Psoas muscle (tissue), 8 donors: ENCODE measurements around the gene GSTM5. TPM values are rescaled to one million over a fixed set of nuclear protein-coding genes. Genes with fewer than 3 reads are reported as not detected.

Source experiments
- ATAC-seq, 4 donors: fragments of 200-7000 bp; cut with Tn5 transposase; one replicate each; pipeline ENCODE4 v1.9.1; 2020; ENCODE audit warnings: moderate library complexity in 3 of 4, mild to moderate bottlenecking in 2 of 4
- DNase-seq, 2 donors: peaks; one replicate each; pipeline ENCODE4 v3.0.0-alpha.2; 2020
- H3K27ac ChIP-seq: fragments of 200-600 bp; one replicate; pipeline ENCODE4 v1.8.0; 2022
- H3K27me3 ChIP-seq, 3 donors: fragments of 200-600 bp in 1 of 3; one replicate each; pipeline versions ENCODE4 v1.6.1 to v1.8.0; 2013 to 2022; ENCODE audit warnings: low read length in 2 of 3, mild to moderate bottlenecking in 2 of 3, moderate library complexity in 1 of 3; ENCODE audit not compliant: insufficient read depth in 3 of 3
- H3K36me3 ChIP-seq, 2 donors: fragments of 200-600 bp in 1 of 2; one replicate each; pipeline versions ENCODE4 v1.6.1 to v1.8.0; 2013 to 2022; ENCODE audit warnings: low read depth in 1 of 2, mild to moderate bottlenecking in 1 of 2, moderate library complexity in 1 of 2; ENCODE audit not compliant: insufficient read depth in 1 of 2
- H3K4me1 ChIP-seq: fragments of 200-600 bp; one replicate; pipeline ENCODE4 v1.8.0; 2022
- H3K4me3 ChIP-seq: fragments of 200-600 bp; one replicate; pipeline ENCODE4 v1.8.0; 2022; ENCODE audit warnings: mild to moderate bottlenecking
- H3K9me3 ChIP-seq: fragments of 200-600 bp; one replicate; pipeline ENCODE4 v1.8.0; 2022
- WGBS, 3 donors: extraction: QIAGEN DNeasy Blood & Tissue Kit; methylation state at CpG; one replicate each; pipeline versions ENCODE4 v1.1.6 to v1.1.7; 2013; 5-methylcytosine and 5-hydroxymethylcytosine counted together
- intact Hi-C, 2 donors: fragments of 100-400 bp; cut with DNase I; formaldehyde crosslinking; loops; one replicate each; pipeline versions ENCODE4 v1.11.0 to v1.14.2; 2022
- polyA plus RNA-seq, 3 donors: library from polyadenylated mRNA; stranded (reverse); fragments of 200-250 nt; gene quantifications; one replicate each; pipeline ENCODE4 v1.2.3, GENCODE V29; 2013
- total RNA-seq, 4 donors: library from RNA; stranded (reverse); fragmentation: NEBNext Ultra II Directional in 2 of 4; extraction: Animal tissue kit (Norgen Biotek cat#: 25700) in 2 of 4; gene quantifications; one replicate each; pipeline versions ENCODE4 v1.2.1 to v1.2.4, GENCODE V29; 2021 to 2023
- TF ChIP-seq, protein P1 (sequence below): fragments of 200-600 bp; IDR thresholded peaks from one replicate; pipeline ENCODE4 v1.8.0; 2022; ENCODE audit warnings: antibody characterized with exemption
- donor health status: healthy with polysubstance abuse.
- donor health status: DM: no; HTN: no; CAD: no; lungs with moderate emphysema.
- donor health status: Bipolar disorder and iron deficiency.
- donor health status: healthy.
- donor health status: DM: yes; HTN: yes; CAD: no.
- donor health status: DM: no; HTN: no; CAD: no.
- donor health status: DM: no; HTN: no; CAD: no.
- donor health status: DM: yes; HTN: yes; CAD: no.

Gene GSTM5
- total and polyA plus RNA-seq, 7 donors: 0.53 to 5.0 (median 1.1) TPM

DNA sequence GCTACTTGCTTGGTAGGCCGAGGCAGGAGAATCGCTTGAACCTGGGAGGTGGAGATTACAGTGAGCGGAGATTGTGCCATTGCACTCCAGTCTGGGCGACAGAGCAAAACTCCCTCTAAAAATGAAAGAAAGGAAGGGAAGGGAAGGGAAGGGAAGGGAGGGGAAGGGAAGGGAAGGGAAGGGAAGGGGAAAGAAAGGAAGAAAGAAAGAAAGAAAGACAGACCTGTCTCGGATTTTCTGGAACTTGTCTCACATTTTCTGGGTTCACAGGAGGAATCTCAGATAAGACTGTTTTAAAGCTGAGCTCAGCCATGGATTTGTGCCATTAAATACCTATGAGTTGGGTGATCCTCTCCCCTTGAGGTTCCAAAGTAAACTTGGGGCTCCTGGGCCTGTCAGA lies 12.9 kb downstream of the GSTM5 start:
- no peaks in the 10 kb centered on the region for H3K36me3 ChIP-seq
- DNase-seq (no peak), ATAC-seq (no peak)
- TF ChIP-seq, protein P1, sequence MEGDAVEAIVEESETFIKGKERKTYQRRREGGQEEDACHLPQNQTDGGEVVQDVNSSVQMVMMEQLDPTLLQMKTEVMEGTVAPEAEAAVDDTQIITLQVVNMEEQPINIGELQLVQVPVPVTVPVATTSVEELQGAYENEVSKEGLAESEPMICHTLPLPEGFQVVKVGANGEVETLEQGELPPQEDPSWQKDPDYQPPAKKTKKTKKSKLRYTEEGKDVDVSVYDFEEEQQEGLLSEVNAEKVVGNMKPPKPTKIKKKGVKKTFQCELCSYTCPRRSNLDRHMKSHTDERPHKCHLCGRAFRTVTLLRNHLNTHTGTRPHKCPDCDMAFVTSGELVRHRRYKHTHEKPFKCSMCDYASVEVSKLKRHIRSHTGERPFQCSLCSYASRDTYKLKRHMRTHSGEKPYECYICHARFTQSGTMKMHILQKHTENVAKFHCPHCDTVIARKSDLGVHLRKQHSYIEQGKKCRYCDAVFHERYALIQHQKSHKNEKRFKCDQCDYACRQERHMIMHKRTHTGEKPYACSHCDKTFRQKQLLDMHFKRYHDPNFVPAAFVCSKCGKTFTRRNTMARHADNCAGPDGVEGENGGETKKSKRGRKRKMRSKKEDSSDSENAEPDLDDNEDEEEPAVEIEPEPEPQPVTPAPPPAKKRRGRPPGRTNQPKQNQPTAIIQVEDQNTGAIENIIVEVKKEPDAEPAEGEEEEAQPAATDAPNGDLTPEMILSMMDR: no peak
- no peak overlapping the region for H3K27ac ChIP-seq
- no peaks in the 10 kb centered on the region for H3K9me3 ChIP-seq
- H3K4me1 ChIP-seq: no peaks in the 10 kb centered on the region
- 71 to 97% (median 82%) methylated on average over 4 to 5 of the region's 5 CpGs for WGBS, 3 donors
- intact Hi-C loops: loop anchor here in 1 of 2 donors (5.0 kb wide), 1 partner anchor 47 kb away; no protein-coding TSS in a partner anchor
- no peak overlapping the region for H3K4me3 ChIP-seq
- no peaks in the 10 kb centered on the region for H3K27me3 ChIP-seq

DNA sequence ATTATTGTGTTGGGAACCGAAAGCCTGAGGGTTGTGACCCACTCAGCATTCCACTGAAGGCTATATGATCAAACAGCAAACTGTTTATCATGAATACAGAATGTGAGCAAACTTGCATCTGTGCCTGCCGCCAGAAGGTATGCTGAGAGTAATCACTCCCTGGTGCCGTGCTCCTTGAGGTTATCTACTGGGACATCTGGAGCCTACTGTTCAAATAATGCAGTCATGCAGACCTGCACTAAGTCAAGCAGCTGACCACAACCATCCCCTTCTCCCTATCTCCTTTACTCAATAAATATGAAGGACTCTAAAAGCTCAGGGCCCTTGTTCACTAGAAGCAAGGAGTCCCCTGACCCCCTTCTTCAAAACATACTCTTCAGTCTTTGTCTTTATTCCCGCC lies 13.5 kb downstream of the GSTM5 start:
- H3K36me3 ChIP-seq: no peaks in the 10 kb centered on the region
- DNase-seq (no peak), ATAC-seq (no peak)
- TF ChIP-seq, protein P1: no peak
- H3K4me1 ChIP-seq: no peaks in the 10 kb centered on the region
- 89 to 91% (median 90%) methylated on average over 4 of the region's 4 CpGs for WGBS, 3 donors
- no peak overlapping the region for H3K4me3 ChIP-seq
- intact Hi-C loops: no loop called here
- no peaks in the 10 kb centered on the region for H3K27me3 ChIP-seq
- no peaks in the 10 kb centered on the region for H3K9me3 ChIP-seq
- H3K27ac ChIP-seq: no peak overlapping the region

DNA sequence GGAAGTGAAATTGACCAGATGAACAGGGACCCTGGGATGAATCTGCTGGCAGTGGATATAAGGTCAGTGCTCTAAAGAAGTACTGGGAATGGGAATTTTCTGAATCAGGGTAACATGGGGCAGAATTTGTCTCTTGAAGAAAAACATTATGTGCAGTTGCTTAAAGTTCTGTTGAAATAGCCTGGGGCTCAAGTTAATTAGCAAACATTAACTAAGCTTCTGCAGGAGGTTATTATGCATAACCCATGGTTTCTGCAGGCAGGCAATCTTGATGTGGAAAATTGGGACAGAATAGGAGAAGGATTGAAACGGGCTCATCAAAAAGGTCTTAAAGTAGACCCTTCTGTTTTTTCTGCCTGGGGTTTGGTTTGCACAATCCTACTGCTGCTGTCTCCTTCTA lies 14.0 kb downstream of the GSTM5 start:
- Histone ChIP-seq H3K36me3 (no peaks in the 10 kb centered on the region), H3K9me3 (no peaks in the 10 kb centered on the region), H3K4me1 (no peaks in the 10 kb centered on the region), H3K4me3 (no peak overlapping the region), H3K27ac (no peak overlapping the region), H3K27me3 (no peaks in the 10 kb centered on the region)
- ATAC-seq (no peak), DNase-seq (no peak)
- TF ChIP-seq, protein P1: no peak
- 69 to 91% (median 76%) methylated on average over 1 of the region's 1 CpG for WGBS, 3 donors
- intact Hi-C loops: no loop called here

DNA sequence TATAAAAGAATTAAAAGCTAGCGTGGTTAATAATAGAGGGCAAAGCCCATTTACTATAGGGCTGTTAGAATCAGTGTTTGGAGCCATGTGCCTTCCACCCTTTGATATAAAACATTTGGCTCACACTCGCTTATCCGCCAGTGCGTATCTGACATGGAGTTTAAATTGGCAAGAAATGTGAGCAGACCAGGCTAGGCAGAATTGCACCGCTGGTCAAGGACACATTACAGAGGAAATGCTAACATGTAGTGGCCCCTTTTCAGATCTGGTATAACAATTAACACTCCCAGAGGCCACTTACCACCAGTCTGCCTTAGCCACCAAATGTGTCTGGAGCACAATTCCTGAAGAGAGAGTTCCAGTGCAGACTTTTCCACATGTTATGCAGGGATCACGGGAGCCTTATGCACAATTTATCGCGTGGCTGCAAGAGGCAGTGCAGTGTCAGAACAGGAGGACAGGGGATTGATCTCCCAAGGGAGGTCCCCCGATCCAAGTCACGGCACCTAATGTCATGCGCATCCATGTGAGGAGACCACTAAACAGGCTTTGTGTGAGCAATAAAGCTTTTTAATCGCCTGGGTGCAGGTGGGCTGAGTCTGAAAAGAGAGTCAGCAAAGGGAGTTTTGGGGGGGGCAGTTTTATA lies 14.8 kb downstream of the GSTM5 start:
- intact Hi-C loops: no loop called here
- Histone ChIP-seq H3K27me3 (no peaks in the 10 kb centered on the region), H3K27ac (no peak overlapping the region), H3K4me1 (no peaks in the 10 kb centered on the region), H3K9me3 (no peaks in the 10 kb centered on the region), H3K36me3 (no peaks in the 10 kb centered on the region), H3K4me3 (no peak overlapping the region)
- no peak for ATAC-seq
- no peak for DNase-seq
- 79 to 83% (median 82%) methylated on average over 12 of the region's 12 CpGs for WGBS, 3 donors
- TF ChIP-seq, protein P1: no peak

DNA sequence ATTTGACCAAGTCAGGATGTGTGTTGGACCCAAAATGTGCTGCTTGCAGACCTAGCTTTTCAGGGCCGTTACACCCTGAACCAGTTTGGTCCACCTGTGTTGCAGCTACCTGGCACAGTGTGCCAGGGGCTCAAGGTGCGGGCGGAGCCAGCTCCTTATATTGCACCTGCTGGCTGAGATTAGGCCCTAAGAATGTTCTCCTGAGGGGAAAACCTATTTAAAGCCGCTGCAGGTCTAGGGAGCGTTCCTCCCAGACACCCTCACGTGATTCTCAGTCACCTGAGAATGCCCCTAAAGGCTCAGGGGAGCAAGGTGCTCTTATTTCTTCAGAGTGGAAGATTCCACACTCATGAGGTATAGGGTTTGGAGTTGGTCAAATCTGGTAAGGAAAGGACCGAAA lies 16.8 kb downstream of the GSTM5 start:
- intact Hi-C loops: no loop called here
- H3K4me3 ChIP-seq: no peak overlapping the region
- no peaks in the 10 kb centered on the region for H3K4me1 ChIP-seq
- DNase-seq (no peak), ATAC-seq (no peak)
- no peak overlapping the region for H3K27ac ChIP-seq
- no peaks in the 10 kb centered on the region for H3K27me3 ChIP-seq
- TF ChIP-seq, protein P1: no peak
- 90 to 97% (median 96%) methylated on average over 7 of the region's 7 CpGs for WGBS, 3 donors
- H3K9me3 ChIP-seq: no peaks in the 10 kb centered on the region
- H3K36me3 ChIP-seq: no peaks in the 10 kb centered on the region
